Ascending aorta (tissue), 2 donors: ENCODE results near the gene LDHD. TPM values are rescaled to one million over a fixed set of nuclear protein-coding genes. Genes with fewer than 3 reads are reported as not detected.

ENCODE experiments used
- DNase-seq, 2 donors: peaks; one replicate each; pipeline ENCODE4 v3.0.0-alpha.2; 2019; ENCODE audit warnings: low spot score in 2 of 2
- H3K27ac ChIP-seq, 2 donors: fragments of 200-600 bp; sonication (generic); one replicate each; pipeline ENCODE4 v1.5.1; 2016 to 2017; ENCODE audit warnings: mild to moderate bottlenecking in 1 of 2
- H3K27me3 ChIP-seq: fragments of 200-600 bp; sonication (generic); one replicate; pipeline ENCODE4 v1.5.1; 2017
- H3K36me3 ChIP-seq, 2 donors: fragments of 200-600 bp; sonication (generic); one replicate each; pipeline ENCODE4 v1.5.1; 2016
- H3K4me1 ChIP-seq, 2 donors: fragments of 200-600 bp; sonication (generic); one replicate each; pipeline ENCODE4 v1.5.1; 2016 to 2017; ENCODE audit warnings: mild to moderate bottlenecking in 1 of 2
- H3K4me3 ChIP-seq, 2 donors: fragments of 200-600 bp; sonication (generic); one replicate each; pipeline ENCODE4 v1.5.1; 2016 to 2017; ENCODE audit warnings: mild to moderate bottlenecking in 1 of 2
- H3K9me3 ChIP-seq, 2 donors: fragments of 200-600 bp; sonication (generic); one replicate each; pipeline ENCODE4 v1.5.1; 2016
- intact Hi-C: fragments of 100-400 bp; cut with DNase I; formaldehyde crosslinking; loops from one replicate; pipeline ENCODE4 v1.15.1; 2023
- total RNA-seq: library from RNA; depleted of rRNA; stranded (reverse); fragments of >200 nt; gene quantifications from one replicate; pipeline ENCODE4 v1.1.0, GENCODE V29; 2016
- TF ChIP-seq, protein P1 (sequence below), 3 experiments: fragments of 200-600 bp in 2 of 3; fragments of 450-650 bp in 1 of 3; sonication (generic) in 2 of 3; IDR thresholded peaks; one replicate each; pipeline ENCODE4 v1.5.1; 2016 to 2019; ENCODE audit warnings: antibody characterized with exemption in 3 of 3, mild to moderate bottlenecking in 1 of 3, moderate library complexity in 1 of 3

LDHD gene
- total RNA-seq, 1 donor from 2014 or later = 7.5 TPM

DNA sequence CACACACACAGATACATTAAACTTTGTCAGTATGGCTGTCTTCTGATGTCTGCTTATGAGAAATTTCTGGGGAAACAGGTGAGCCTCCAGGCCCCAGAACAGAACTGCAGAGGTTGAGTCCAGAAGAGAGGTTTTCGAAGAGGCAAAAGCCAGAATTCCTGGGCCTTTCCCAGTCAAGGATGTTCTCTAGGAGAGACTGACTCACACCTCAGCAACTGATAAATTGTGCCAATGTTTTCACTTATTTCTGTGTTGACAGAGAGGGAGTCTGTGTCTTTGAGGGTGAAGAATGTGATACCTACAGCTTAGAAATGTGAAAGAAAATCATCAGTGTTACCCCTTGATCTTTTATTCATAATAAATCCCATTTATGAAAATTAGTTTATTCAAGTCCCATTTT, 30.3 kb downstream of the LDHD start:
- Histone ChIP-seq H3K36me3 (no peaks in the 10 kb centered on the region), H3K4me3 (no peak overlapping the region), H3K27ac (no peak overlapping the region), H3K9me3 (no peaks in the 10 kb centered on the region), H3K4me1 (peaks cover 0 to 10% of the 10 kb centered on the region in 2 donors), H3K27me3 (no peaks in the 10 kb centered on the region)
- no peak for DNase-seq
- TF ChIP-seq, protein P1, sequence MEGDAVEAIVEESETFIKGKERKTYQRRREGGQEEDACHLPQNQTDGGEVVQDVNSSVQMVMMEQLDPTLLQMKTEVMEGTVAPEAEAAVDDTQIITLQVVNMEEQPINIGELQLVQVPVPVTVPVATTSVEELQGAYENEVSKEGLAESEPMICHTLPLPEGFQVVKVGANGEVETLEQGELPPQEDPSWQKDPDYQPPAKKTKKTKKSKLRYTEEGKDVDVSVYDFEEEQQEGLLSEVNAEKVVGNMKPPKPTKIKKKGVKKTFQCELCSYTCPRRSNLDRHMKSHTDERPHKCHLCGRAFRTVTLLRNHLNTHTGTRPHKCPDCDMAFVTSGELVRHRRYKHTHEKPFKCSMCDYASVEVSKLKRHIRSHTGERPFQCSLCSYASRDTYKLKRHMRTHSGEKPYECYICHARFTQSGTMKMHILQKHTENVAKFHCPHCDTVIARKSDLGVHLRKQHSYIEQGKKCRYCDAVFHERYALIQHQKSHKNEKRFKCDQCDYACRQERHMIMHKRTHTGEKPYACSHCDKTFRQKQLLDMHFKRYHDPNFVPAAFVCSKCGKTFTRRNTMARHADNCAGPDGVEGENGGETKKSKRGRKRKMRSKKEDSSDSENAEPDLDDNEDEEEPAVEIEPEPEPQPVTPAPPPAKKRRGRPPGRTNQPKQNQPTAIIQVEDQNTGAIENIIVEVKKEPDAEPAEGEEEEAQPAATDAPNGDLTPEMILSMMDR (IDR thresholded peaks at IDR 0.05) = no peak
- intact Hi-C loops = no loop called here

DNA sequence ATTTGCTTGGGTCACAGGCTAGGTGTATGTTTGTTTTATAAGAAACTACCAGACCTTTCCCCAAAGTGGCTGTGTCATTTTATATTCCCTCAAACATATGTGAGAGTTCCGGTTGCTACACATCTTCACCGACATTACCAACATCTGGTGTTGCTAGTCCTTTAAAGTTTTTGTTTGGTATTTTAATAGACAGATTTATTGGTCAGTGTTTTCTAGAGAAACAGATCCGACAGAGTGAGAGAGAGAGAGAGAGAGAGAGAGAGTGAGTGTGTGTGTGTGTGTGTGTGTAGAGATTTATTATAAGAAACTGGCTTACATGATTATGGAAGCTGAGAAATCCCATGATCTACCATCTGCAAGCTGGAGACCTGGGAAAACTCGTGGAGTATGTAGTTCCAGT, 31.0 kb downstream of the LDHD start:
- H3K4me3 ChIP-seq = no peak overlapping the region
- intact Hi-C loops = no loop called here
- TF ChIP-seq, protein P1 (IDR thresholded peaks at IDR 0.05) = no peak
- no peaks in the 10 kb centered on the region for H3K27me3 ChIP-seq
- no peak overlapping the region for H3K27ac ChIP-seq
- no peak for DNase-seq
- no peaks in the 10 kb centered on the region for H3K36me3 ChIP-seq
- no peaks in the 10 kb centered on the region for H3K9me3 ChIP-seq
- peaks cover 0 to 10% of the 10 kb centered on the region in 2 donors for H3K4me1 ChIP-seq

GRCh38 chr16:75083813-75084212, 32.8 kb downstream of the LDHD start:
- Histone ChIP-seq H3K36me3 (no peaks in the 10 kb centered on the region), H3K4me1 (peaks cover 0 to 10% of the 10 kb centered on the region in 2 donors), H3K27ac (no peak overlapping the region), H3K9me3 (no peaks in the 10 kb centered on the region), H3K4me3 (no peak overlapping the region), H3K27me3 (no peaks in the 10 kb centered on the region)
- intact Hi-C loops = no loop called here
- no peak for DNase-seq
- TF ChIP-seq, protein P1 (IDR thresholded peaks at IDR 0.05) = no peak

GRCh38 chr16:75081179-75081859, 35.3 kb downstream of the LDHD start:
- H3K27me3 ChIP-seq = no peaks in the 10 kb centered on the region
- H3K4me3 ChIP-seq = no peak overlapping the region
- DNase-seq = no peak
- intact Hi-C loops = no loop called here
- H3K36me3 ChIP-seq = no peaks in the 10 kb centered on the region
- H3K4me1 ChIP-seq = peaks cover 0 to 2% of the 10 kb centered on the region in 2 donors
- TF ChIP-seq, protein P1 (IDR thresholded peaks at IDR 0.05) = no peak
- no peaks in the 10 kb centered on the region for H3K9me3 ChIP-seq
- H3K27ac ChIP-seq = no peak overlapping the region

- Histone ChIP-seq H3K4me3 (no peak overlapping the region), H3K36me3 (no peaks in the 10 kb centered on the region), H3K27ac (no peak overlapping the region), H3K4me1 (no peaks in the 10 kb centered on the region), H3K9me3 (no peaks in the 10 kb centered on the region), H3K27me3 (no peaks in the 10 kb centered on the region)
- intact Hi-C loops = no loop called here
- TF ChIP-seq, protein P1 (IDR thresholded peaks at IDR 0.05) = no peak
- DNase-seq = no peak
Measured at GRCh38 chr16:75080205-75081029, 36.2 kb downstream of the LDHD start.
